ENCODE results near the gene FAXC.

Gene FAXC

DNA sequence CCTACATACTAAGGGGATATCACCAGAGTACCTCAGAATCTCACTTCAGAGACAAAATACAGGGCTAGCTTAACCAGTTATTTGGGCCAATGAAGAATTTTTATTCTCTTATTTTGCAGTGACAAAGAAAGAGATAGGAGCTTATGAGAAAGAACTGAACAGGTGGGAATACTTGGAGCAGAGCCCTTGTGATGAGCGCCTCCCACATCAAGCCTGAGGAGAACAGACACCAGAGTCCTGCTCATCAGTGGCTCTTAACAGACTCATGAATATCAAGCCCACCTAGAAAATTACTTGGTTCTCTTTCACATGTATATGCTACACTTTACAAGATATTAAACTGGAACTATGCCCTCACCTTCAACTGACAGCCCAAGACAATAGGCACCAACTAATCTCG is 99.0 kb downstream of the FAXC start:
- Histone ChIP-seq H3K4me1 (ENCODE audit: insufficient read depth, low read length) (no peaks in the 10 kb centered on the region), H3K79me2 (ENCODE audit: insufficient read depth, low read length) (no peaks in the 10 kb centered on the region), H3K36me3 (ENCODE audit: insufficient read depth, low read length) (no peaks in the 10 kb centered on the region), H4K20me1 (ENCODE audit: insufficient read depth, low read length) (no peaks in the 10 kb centered on the region), H3K9ac (ENCODE audit: low read depth, low read length) (no peak overlapping the region), H3K4me2 (ENCODE audit: insufficient read depth, low read length) (no peak overlapping the region), H3K27ac (ENCODE audit: low read length) (no peak overlapping the region), H2AFZ (ENCODE audit: low read depth, low read length) (no peak overlapping the region), H3K9me3 (ENCODE audit: insufficient read depth, low read length, severe bottlenecking) (no peaks in the 10 kb centered on the region), H3K4me3 (ENCODE audit: low read depth in 1 of 2, low read length in 2 of 2) (no peak overlapping the region), H3K27me3 (ENCODE audit: insufficient read depth, low read length, poor library complexity) (no peaks in the 10 kb centered on the region)
- TF ChIP-seq, protein P1, sequence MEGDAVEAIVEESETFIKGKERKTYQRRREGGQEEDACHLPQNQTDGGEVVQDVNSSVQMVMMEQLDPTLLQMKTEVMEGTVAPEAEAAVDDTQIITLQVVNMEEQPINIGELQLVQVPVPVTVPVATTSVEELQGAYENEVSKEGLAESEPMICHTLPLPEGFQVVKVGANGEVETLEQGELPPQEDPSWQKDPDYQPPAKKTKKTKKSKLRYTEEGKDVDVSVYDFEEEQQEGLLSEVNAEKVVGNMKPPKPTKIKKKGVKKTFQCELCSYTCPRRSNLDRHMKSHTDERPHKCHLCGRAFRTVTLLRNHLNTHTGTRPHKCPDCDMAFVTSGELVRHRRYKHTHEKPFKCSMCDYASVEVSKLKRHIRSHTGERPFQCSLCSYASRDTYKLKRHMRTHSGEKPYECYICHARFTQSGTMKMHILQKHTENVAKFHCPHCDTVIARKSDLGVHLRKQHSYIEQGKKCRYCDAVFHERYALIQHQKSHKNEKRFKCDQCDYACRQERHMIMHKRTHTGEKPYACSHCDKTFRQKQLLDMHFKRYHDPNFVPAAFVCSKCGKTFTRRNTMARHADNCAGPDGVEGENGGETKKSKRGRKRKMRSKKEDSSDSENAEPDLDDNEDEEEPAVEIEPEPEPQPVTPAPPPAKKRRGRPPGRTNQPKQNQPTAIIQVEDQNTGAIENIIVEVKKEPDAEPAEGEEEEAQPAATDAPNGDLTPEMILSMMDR (IDR thresholded peaks at IDR 0.05; ENCODE audit: borderline replicate concordance, extremely low read depth, low read length, poor library complexity, severe bottlenecking) = no peak
- TF ChIP-seq EZH2 (IDR thresholded peaks at IDR 0.05; ENCODE audit: borderline replicate concordance, low read depth, low read length, severe bottlenecking) = no peak
- ATAC-seq (ENCODE audit: insufficient read depth, low read depth) (no peak), DNase-seq (no peak)

DNA sequence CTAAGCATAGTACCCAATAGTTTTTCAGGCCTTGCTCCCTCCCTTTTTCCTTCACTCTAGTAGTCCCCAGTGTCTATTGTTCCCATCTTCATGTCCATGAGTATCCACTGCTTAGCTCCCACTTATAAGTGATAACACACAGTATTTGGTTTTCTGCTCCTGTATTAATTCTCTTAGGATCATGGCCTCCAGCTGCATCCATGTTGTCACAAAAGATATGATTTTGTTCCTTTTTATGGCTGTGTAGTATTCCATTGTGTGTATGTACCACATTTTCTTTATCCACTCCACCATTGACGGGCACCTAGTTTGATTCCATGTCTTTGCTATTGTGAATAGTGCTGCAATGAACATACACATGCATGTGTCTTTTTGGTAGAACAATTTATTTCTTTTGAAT is 102.9 kb downstream of the FAXC start:
- Histone ChIP-seq H4K20me1 (ENCODE audit: insufficient read depth, low read length) (no peaks in the 10 kb centered on the region), H2AFZ (ENCODE audit: low read depth, low read length) (no peak overlapping the region), H3K27me3 (ENCODE audit: insufficient read depth, low read length, poor library complexity) (no peaks in the 10 kb centered on the region), H3K4me2 (ENCODE audit: insufficient read depth, low read length) (no peak overlapping the region), H3K4me1 (ENCODE audit: insufficient read depth, low read length) (no peaks in the 10 kb centered on the region), H3K9me3 (ENCODE audit: insufficient read depth, low read length, severe bottlenecking) (no peaks in the 10 kb centered on the region), H3K4me3 (ENCODE audit: low read depth in 1 of 2, low read length in 2 of 2) (no peak overlapping the region), H3K9ac (ENCODE audit: low read depth, low read length) (no peak overlapping the region), H3K27ac (ENCODE audit: low read length) (no peak overlapping the region), H3K36me3 (ENCODE audit: insufficient read depth, low read length) (no peaks in the 10 kb centered on the region), H3K79me2 (ENCODE audit: insufficient read depth, low read length) (no peaks in the 10 kb centered on the region)
- DNase-seq (no peak), ATAC-seq (ENCODE audit: insufficient read depth, low read depth) (no peak)
- no peak for TF ChIP-seq EZH2 (IDR thresholded peaks at IDR 0.05; ENCODE audit: borderline replicate concordance, low read depth, low read length, severe bottlenecking)
- TF ChIP-seq, protein P1 (IDR thresholded peaks at IDR 0.05; ENCODE audit: borderline replicate concordance, extremely low read depth, low read length, poor library complexity, severe bottlenecking) = no peak

DNA sequence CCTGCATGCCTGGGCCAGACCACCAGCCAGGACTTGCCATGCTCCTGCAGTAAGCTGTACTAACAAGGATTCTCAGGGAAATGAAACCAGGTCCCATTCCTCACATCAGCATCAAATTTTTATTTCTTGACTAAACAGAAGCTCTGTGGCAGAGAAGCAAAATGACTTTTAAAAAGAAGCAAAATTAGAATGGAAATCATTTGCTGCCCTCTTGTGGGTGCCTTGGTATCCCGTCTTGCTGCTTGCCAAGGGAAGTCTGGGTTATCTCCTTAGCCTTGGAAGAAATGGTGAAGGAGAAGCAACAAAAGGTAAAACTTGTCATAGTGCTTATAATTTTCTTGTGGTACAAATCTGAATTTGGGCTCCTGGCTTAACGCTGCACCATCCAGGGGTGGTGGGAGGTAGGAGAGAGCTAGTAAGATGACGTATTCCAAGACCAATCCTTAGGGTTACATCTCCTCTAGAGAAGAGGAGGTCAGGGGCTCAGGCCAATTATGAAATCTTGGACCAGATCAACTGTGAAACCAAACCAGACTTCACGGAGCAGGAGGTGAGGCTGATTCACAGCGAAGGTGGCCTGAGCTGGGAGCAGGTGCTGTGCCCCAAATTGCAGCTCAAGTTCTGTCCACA is 107.5 kb downstream of the FAXC start:
- ATAC-seq (ENCODE audit: insufficient read depth, low read depth) (no peak), DNase-seq (peak; percentile 10)
- no peak overlapping the region for H3K4me3 ChIP-seq (ENCODE audit: low read depth in 1 of 2, low read length in 2 of 2)
- H4K20me1 ChIP-seq (ENCODE audit: insufficient read depth, low read length) = no peaks in the 10 kb centered on the region
- H3K9me3 ChIP-seq (ENCODE audit: insufficient read depth, low read length, severe bottlenecking) = no peaks in the 10 kb centered on the region
- no peaks in the 10 kb centered on the region for H3K4me1 ChIP-seq (ENCODE audit: insufficient read depth, low read length)
- H3K27me3 ChIP-seq (ENCODE audit: insufficient read depth, low read length, poor library complexity) = no peaks in the 10 kb centered on the region
- no peak for TF ChIP-seq EZH2 (IDR thresholded peaks at IDR 0.05; ENCODE audit: borderline replicate concordance, low read depth, low read length, severe bottlenecking)
- TF ChIP-seq, protein P1 (IDR thresholded peaks at IDR 0.05; ENCODE audit: borderline replicate concordance, extremely low read depth, low read length, poor library complexity, severe bottlenecking) = peak; percentile 59
- no peaks in the 10 kb centered on the region for H3K36me3 ChIP-seq (ENCODE audit: insufficient read depth, low read length)
- H2AFZ ChIP-seq (ENCODE audit: low read depth, low read length) = no peak overlapping the region
- no peaks in the 10 kb centered on the region for H3K79me2 ChIP-seq (ENCODE audit: insufficient read depth, low read length)
- H3K4me2 ChIP-seq (ENCODE audit: insufficient read depth, low read length) = no peak overlapping the region
- H3K27ac ChIP-seq (ENCODE audit: low read length) = no peak overlapping the region
- no peak overlapping the region for H3K9ac ChIP-seq (ENCODE audit: low read depth, low read length)

Measured in DND-41 (cell line).